HepG2 (cell line): ENCODE measurements around the gene GFER. TPM values are rescaled to one million over a fixed set of nuclear protein-coding genes. Genes with fewer than 3 reads are reported as not detected.
A peak's percentile ranks its signal among the peaks of the same experiment; 100 is the strongest.

Experiments
- ATF7 ChIP-seq, 2 experiments: fragments of 450-650 bp in 1 of 2; sonication (generic) in 1 of 2; formaldehyde crosslinking in 1 of 2; IDR thresholded peaks; 2 replicates each; pipeline versions ENCODE4 v1.4.0 to v1.6.1; 2016 to 2020; ENCODE audit warnings: antibody characterized with exemption in 1 of 2, mild to moderate bottlenecking in 1 of 2, missing genetic modification reagents in 1 of 2
- BCL6 ChIP-seq: IDR thresholded peaks from 2 replicates; pipeline ENCODE4 v1.6.1; 2016; ENCODE audit warnings: missing genetic modification reagents, missing compliant biosample characterization
- CEBPB ChIP-seq: IDR thresholded peaks from 2 replicates; pipeline ENCODE4 v1.6.1; 2011; ENCODE audit warnings: low read depth, low read length, improper control_type of control experiment, borderline replicate concordance
- CEBPG ChIP-seq: IDR thresholded peaks from 2 replicates; pipeline ENCODE4 v1.6.1; 2016
- DDIT3 ChIP-seq: sonication (generic); formaldehyde crosslinking; IDR thresholded peaks from 2 replicates; pipeline ENCODE4 v1.4.0; 2020; ENCODE audit warnings: mild to moderate bottlenecking, missing genetic modification reagents
- ERF ChIP-seq: IDR thresholded peaks from 2 replicates; pipeline ENCODE4 v1.6.1; 2018; ENCODE audit warnings: missing biosample characterization, missing genetic modification reagents
- HDAC2 ChIP-seq: sonication (generic); formaldehyde crosslinking; IDR thresholded peaks from 2 replicates; pipeline ENCODE4 v1.4.0; 2020; ENCODE audit warnings: missing genetic modification reagents
- HMG20B ChIP-seq: conservative IDR thresholded peaks from 2 replicates; pipeline ENCODE4 v1.6.1; 2016; ENCODE audit warnings: missing genetic modification reagents, missing compliant biosample characterization
- HMGXB4 ChIP-seq, 2 experiments: sonication (generic) in 1 of 2; formaldehyde crosslinking in 1 of 2; IDR thresholded peaks; 2 replicates each; pipeline versions ENCODE4 v1.4.0 to v1.6.1; 2018 to 2020; ENCODE audit warnings: missing genetic modification reagents in 2 of 2, borderline replicate concordance in 1 of 2, low read depth in 1 of 2, mild to moderate bottlenecking in 1 of 2, missing biosample characterization in 1 of 2
- HNF1B ChIP-seq: sonication (generic); formaldehyde crosslinking; IDR thresholded peaks from 2 replicates; pipeline ENCODE4 v1.5.1; 2020; ENCODE audit warnings: mild to moderate bottlenecking, moderate library complexity, missing genetic modification reagents
- KMT2A ChIP-seq: sonication (generic); formaldehyde crosslinking; IDR thresholded peaks from 2 replicates; pipeline ENCODE4 v1.4.0; 2020; ENCODE audit warnings: missing genetic modification reagents
- MLLT10 ChIP-seq: sonication (generic); formaldehyde crosslinking; IDR thresholded peaks from 2 replicates; pipeline ENCODE4 v1.4.0; 2020; ENCODE audit warnings: missing genetic modification reagents
- RORA ChIP-seq: sonication (generic); formaldehyde crosslinking; IDR thresholded peaks from 2 replicates; pipeline ENCODE4 v1.5.0; 2020; ENCODE audit warnings: mild to moderate bottlenecking, missing genetic modification reagents, moderate library complexity
- SMAD3 ChIP-seq: sonication (generic); formaldehyde crosslinking; IDR thresholded peaks from 2 replicates; pipeline ENCODE4 v1.4.0; 2020; ENCODE audit warnings: missing genetic modification reagents
- TFDP1 ChIP-seq: IDR thresholded peaks from 2 replicates; pipeline ENCODE4 v1.6.1; 2016; ENCODE audit warnings: missing compliant biosample characterization, missing genetic modification reagents, borderline replicate concordance
- THAP11 ChIP-seq: IDR thresholded peaks from 2 replicates; pipeline ENCODE4 v1.6.1; 2016; ENCODE audit warnings: missing biosample characterization, missing genetic modification reagents
- THRA ChIP-seq: sonication (generic); formaldehyde crosslinking; IDR thresholded peaks from 2 replicates; pipeline ENCODE4 v1.4.0; 2020; ENCODE audit warnings: missing genetic modification reagents, borderline replicate concordance
- ZNF317 ChIP-seq: sonication (generic); formaldehyde crosslinking; IDR thresholded peaks from 2 replicates; pipeline ENCODE4 v1.5.0; 2020; ENCODE audit warnings: mild to moderate bottlenecking, missing genetic modification reagents
- ZNF687 ChIP-seq: sonication (generic); formaldehyde crosslinking; IDR thresholded peaks from 2 replicates; pipeline ENCODE4 v1.5.1; 2020; ENCODE audit warnings: mild to moderate bottlenecking, missing genetic modification reagents, moderate library complexity
- ZNF709 ChIP-seq: sonication (generic); formaldehyde crosslinking; IDR thresholded peaks from 2 replicates; pipeline ENCODE4 v1.5.0; 2020; ENCODE audit warnings: mild to moderate bottlenecking, missing genetic modification reagents
- polyA plus RNA-seq, 8 experiments: library from polyadenylated mRNA; depleted of rRNA in 3 of 8; stranded (reverse) in 7 of 8; unstranded in 1 of 8; fragments of >200 nt; fragmentation: Illumina TruSeq in 4 of 8; extraction: Trizol in 4 of 8; gene quantifications; 2 replicates each; pipeline versions ENCODE4 v1.2.1 to v1.2.3, GENCODE V29; 2011 to 2016; ENCODE audit warnings: low read depth in 4 of 8, missing spikeins in 1 of 8, mixed read lengths in 1 of 8; ENCODE audit not compliant: insufficient read depth in 1 of 8
- total RNA-seq, 5 experiments: library from RNA; depleted of rRNA; stranded (reverse); fragments of >200 nt; fragmentation: Illumina TruSeq; extraction: Trizol; gene quantifications; 2 replicates each; pipeline ENCODE4 v1.2.3, GENCODE V29; 2016; ENCODE audit warnings: low read depth in 1 of 5

The GFER gene
- total and polyA plus RNA-seq, 2 of the 13 experiments (the other 11 are each of a cell fraction or from before 2014, with no cell fraction given) = 28.6 to 71.7 TPM

GRCh38 chr16:2008631-2009163, 24.7 kb downstream of the GFER start (continued):
- TF ChIP-seq HMGXB4 (CRISPR knock-in tag; IDR thresholded peaks at IDR 0.05; ENCODE audit: borderline replicate concordance in 1 of 2, low read depth in 1 of 2) = peak in 1 of 2 experiments; percentile 18; a peak in 1 of 4 replicates
- TF ChIP-seq KMT2A (CRISPR knock-in tag) = no peak
- TF ChIP-seq HNF1B (CRISPR knock-in tag) = 0 out of 2 replicates have a peak, but pooled peaks have one; percentile 20
- no peak for TF ChIP-seq ATF7 (IDR thresholded peaks at IDR 0.05)
- TF ChIP-seq ATF7 (CRISPR knock-in tag; IDR thresholded peaks at IDR 0.05) = no peak
- peak; percentile 69 for TF ChIP-seq ZNF687 (CRISPR knock-in tag)
- TF ChIP-seq DDIT3 (CRISPR knock-in tag) = no peak
- 0 out of 2 replicates have a peak, but pooled peaks have one; percentile 31 for TF ChIP-seq MLLT10
- TF ChIP-seq RORA = no peak
- 0 out of 2 replicates have a peak, but pooled peaks have one; percentile 14 for TF ChIP-seq HDAC2
- TF ChIP-seq ZNF317 (CRISPR knock-in tag) = no peak
- TF ChIP-seq CEBPG (CRISPR knock-in tag) = peak; percentile 44
- TF ChIP-seq CEBPB = peak; percentile 83
- no peak for TF ChIP-seq SMAD3
- peak; percentile 69 for TF ChIP-seq TFDP1 (CRISPR knock-in tag)
- no peak for TF ChIP-seq ERF (CRISPR knock-in tag)
- no peak for TF ChIP-seq ZNF709
- TF ChIP-seq THRA (CRISPR knock-in tag) = no peak
- no peak; the same call in 1 of the 2 replicates for TF ChIP-seq THAP11 (CRISPR knock-in tag)
- TF ChIP-seq BCL6 (CRISPR knock-in tag) = peak; percentile 80
- no peak for TF ChIP-seq HMG20B (CRISPR knock-in tag)
